H1 (cell line): Measurements from ENCODE around the gene PPARD. TPM values are rescaled to one million over a fixed set of nuclear protein-coding genes. Genes with fewer than 3 reads are reported as not detected.

Experiments
- CTCF ChIA-PET: fragments of 300-600 bp; sonication (Branson Sonifier 250); formaldehyde crosslinking; loops from one replicate; lab custom pipeline; 2021; ENCODE audit not compliant: partially characterized antibody; lab: Charles Lee
- POLR2A ChIA-PET: fragments of 300-600 bp; sonication (Branson Sonifier 250); formaldehyde crosslinking; loops from one replicate; lab custom pipeline; 2021; ENCODE audit warnings: inconsistent platforms; ENCODE audit not compliant: partially characterized antibody; lab: Charles Lee
- DNase-seq, 2 experiments: peaks; one replicate each; pipeline versions ENCODE4 v3.0.0 to v3.0.0-alpha.2; 2010 to 2022; ENCODE audit warnings: low spot score in 2 of 2, low read depth in 1 of 2, mixed read lengths in 1 of 2
- FAIRE-seq: peaks from 2 replicates; lab custom pipeline; 2011; peaks lifted over from hg19 to GRCh38; lab: Jason Lieb, UNC
- H2AFZ ChIP-seq: 2 replicates; pipeline ENCODE4 v1.8.1; 2012; ENCODE audit warnings: low read length, inconsistent platforms
- H2AK5ac ChIP-seq: 2 replicates; pipeline ENCODE4 v1.6.1; 2013; ENCODE audit warnings: low read depth, low read length
- H2BK120ac ChIP-seq: replicated peaks from 2 replicates; pipeline ENCODE3; 2013; ENCODE audit warnings: low read depth, low read length, inconsistent platforms
- H2BK12ac ChIP-seq: 2 replicates; pipeline ENCODE4 v1.6.1; 2013; ENCODE audit warnings: low read depth, low read length
- H2BK15ac ChIP-seq: 2 replicates; pipeline ENCODE4 v1.6.1; 2013; ENCODE audit warnings: low read length
- H2BK20ac ChIP-seq: 2 replicates; pipeline ENCODE4 v1.6.1; 2013; ENCODE audit warnings: low read length
- H2BK5ac ChIP-seq: 2 replicates; pipeline ENCODE4 v1.6.1; 2013; ENCODE audit warnings: low read depth, low read length
- H3K14ac ChIP-seq: 2 replicates; pipeline ENCODE4 v1.6.1; 2013; ENCODE audit warnings: inconsistent platforms; ENCODE audit not compliant: insufficient read length
- H3K18ac ChIP-seq: 2 replicates; pipeline ENCODE4 v1.6.1; 2013; ENCODE audit warnings: low read length; ENCODE audit errors: extremely low read depth
- H3K23ac ChIP-seq: 2 replicates; pipeline ENCODE4 v1.6.1; 2013; ENCODE audit warnings: inconsistent platforms; ENCODE audit not compliant: insufficient read length
- H3K23me2 ChIP-seq: 2 replicates; pipeline ENCODE4 v1.6.1; 2013; ENCODE audit warnings: low read depth, low read length
- H3K27ac ChIP-seq: 2 replicates; pipeline ENCODE4 v1.6.1; 2011; ENCODE audit warnings: low read depth, low read length, inconsistent platforms
- H3K27me3 ChIP-seq, 4 experiments: replicated peaks in 1 of 4; 1 replicate in 1 of 4; 2 replicates in 3 of 4; pipeline versions ENCODE4 v1.6.1 to v1.8.1; 2011 to 2013; ENCODE audit warnings: low read length in 3 of 4, mild to moderate bottlenecking in 3 of 4, inconsistent platforms in 2 of 4, mixed read lengths in 2 of 4, moderate library complexity in 1 of 4; ENCODE audit not compliant: control insufficient read depth in 3 of 4, insufficient read depth in 3 of 4; ENCODE audit errors: extremely low read depth in 1 of 4
- H3K36me3 ChIP-seq, 4 experiments: 2 replicates each; pipeline versions ENCODE4 v1.6.1 to v1.8.1; 2011 to 2013; ENCODE audit warnings: mild to moderate bottlenecking in 4 of 4, low read length in 3 of 4, moderate library complexity in 2 of 4, control low read depth in 1 of 4, inconsistent platforms in 1 of 4; ENCODE audit not compliant: insufficient read depth in 4 of 4, control insufficient read depth in 2 of 4
- H3K4ac ChIP-seq: replicated peaks from 2 replicates; pipeline ENCODE3; 2013; ENCODE audit warnings: low read length, low read depth, mixed read lengths, inconsistent platforms; ENCODE audit not compliant: insufficient read length
- H3K4me1 ChIP-seq, 4 experiments: replicated peaks in 1 of 4; 1 replicate in 1 of 4; 2 replicates in 3 of 4; pipeline versions ENCODE4 v1.6.1 to v1.8.1; 2011 to 2013; ENCODE audit warnings: low read length in 3 of 4, inconsistent platforms in 2 of 4, mixed read lengths in 1 of 4; ENCODE audit not compliant: insufficient read depth in 4 of 4, control insufficient read depth in 3 of 4
- H3K4me2 ChIP-seq, 2 experiments: 2 replicates each; pipeline versions ENCODE4 v1.6.1 to v1.8.1; 2011 to 2013; ENCODE audit warnings: low read depth in 2 of 2, low read length in 2 of 2, control low read depth in 1 of 2, inconsistent platforms in 1 of 2, mild to moderate bottlenecking in 1 of 2; ENCODE audit not compliant: insufficient read depth in 1 of 2
- H3K4me3 ChIP-seq, 4 experiments: fragments of 200-600, 300-600 bp in 1 of 4; sonication (generic), shearing (Covaris generic), sonication (Bioruptor Twin) in 1 of 4; 2 replicates each; pipeline versions ENCODE4 v1.5.1 to v1.8.1; 2011 to 2016; ENCODE audit warnings: low read length in 4 of 4, low read depth in 3 of 4, control low read depth in 2 of 4, inconsistent platforms in 2 of 4, mild to moderate bottlenecking in 2 of 4, mixed read lengths in 1 of 4, moderate library complexity in 1 of 4; ENCODE audit not compliant: insufficient read depth in 2 of 4; ENCODE audit errors: extremely low read depth in 1 of 4
- H3K56ac ChIP-seq: replicated peaks from 2 replicates; pipeline ENCODE3; 2013; ENCODE audit warnings: low read depth, mild to moderate bottlenecking, mixed read lengths, low read length, inconsistent platforms; ENCODE audit not compliant: insufficient read length
- H3K79me1 ChIP-seq: 2 replicates; pipeline ENCODE4 v1.6.1; 2013; ENCODE audit warnings: low read depth, low read length, control low read depth
- H3K79me2 ChIP-seq, 2 experiments: 2 replicates each; pipeline versions ENCODE4 v1.6.1 to v1.8.1; 2012 to 2013; ENCODE audit warnings: low read length in 2 of 2, mild to moderate bottlenecking in 2 of 2, inconsistent platforms in 1 of 2; ENCODE audit not compliant: insufficient read depth in 2 of 2, control insufficient read depth in 1 of 2
- H3K9ac ChIP-seq, 4 experiments: replicated peaks in 1 of 4; 1 replicate in 1 of 4; 2 replicates in 3 of 4; pipeline versions ENCODE4 v1.6.1 to v1.8.1; 2011 to 2013; ENCODE audit warnings: low read depth in 3 of 4, low read length in 3 of 4, control low read depth in 2 of 4, mild to moderate bottlenecking in 2 of 4, moderate library complexity in 2 of 4, inconsistent platforms in 1 of 4; ENCODE audit errors: extremely low read depth in 1 of 4
- H3K9me3 ChIP-seq, 2 experiments: 2 replicates each; pipeline versions ENCODE4 v1.6.1 to v1.8.1; 2012 to 2013; ENCODE audit warnings: mild to moderate bottlenecking in 2 of 2, moderate library complexity in 2 of 2, control low read depth in 1 of 2, inconsistent platforms in 1 of 2, low read depth in 1 of 2, low read length in 1 of 2, mixed read lengths in 1 of 2; ENCODE audit not compliant: insufficient read depth in 2 of 2
- H4K20me1 ChIP-seq, 2 experiments: replicated peaks in 1 of 2; 2 replicates each; pipeline versions ENCODE3 to v1.8.1; 2011 to 2013; ENCODE audit warnings: inconsistent platforms in 2 of 2, low read length in 2 of 2, mild to moderate bottlenecking in 1 of 2; ENCODE audit not compliant: insufficient read depth in 2 of 2, control insufficient read depth in 1 of 2
- H4K5ac ChIP-seq: 2 replicates; pipeline ENCODE4 v1.6.1; 2013; ENCODE audit warnings: low read length, low read depth, mixed read lengths, inconsistent platforms; ENCODE audit not compliant: insufficient read length
- H4K8ac ChIP-seq: 2 replicates; pipeline ENCODE4 v1.8.0; 2013; ENCODE audit warnings: mild to moderate bottlenecking, moderate library complexity, low read length, inconsistent platforms; ENCODE audit not compliant: insufficient read depth; ENCODE audit errors: extremely low read depth
- H4K91ac ChIP-seq: replicated peaks from 2 replicates; pipeline ENCODE3; 2013; ENCODE audit warnings: low read length, mixed read lengths, inconsistent platforms; ENCODE audit not compliant: insufficient read length
- WGBS, 2 experiments: shearing (Covaris generic) in 1 of 2; methylation state at CpG; one replicate each; pipeline versions ENCODE4 v1.1.6 to v1.1.7; 2013 to 2015; ENCODE audit warnings: low lambda C conversion rate in 2 of 2, mixed read lengths in 2 of 2, inconsistent platforms in 1 of 2, low coverage in 1 of 2, missing lambda C conversion rate in 1 of 2; ENCODE audit not compliant: insufficient replicate concordance in 2 of 2, insufficient coverage in 1 of 2, insufficient read length in 1 of 2; ENCODE audit errors: extremely low coverage in 1 of 2, missing lambda C conversion rate in 1 of 2; 5-methylcytosine and 5-hydroxymethylcytosine counted together
- polyA plus RNA-seq, 7 experiments: library from polyadenylated mRNA; depleted of rRNA in 3 of 7; stranded (reverse) in 5 of 7; unstranded in 2 of 7; fragments of >200 nt in 5 of 7; fragments of 200-250 nt in 2 of 7; gene quantifications; 1 replicate in 5 of 7; 2 replicates in 1 of 7; 4 replicates in 1 of 7; pipeline versions ENCODE4 v1.2.1 to v1.2.3, GENCODE V29; 2011 to 2013; ENCODE audit warnings: missing spikeins in 2 of 7, mixed read lengths in 2 of 7
- total RNA-seq: library from RNA; stranded (reverse); fragmentation: NEBNext Ultra II Directional; extraction: Animal tissue kit (Norgen Biotek cat#: 25700); gene quantifications from 2 replicates; pipeline ENCODE4 v1.2.1, GENCODE V29; 2021

PPARD gene
- total and polyA plus RNA-seq, 2 of the 8 experiments (the other 6 are each of a cell fraction or from before 2014, with no cell fraction given), result 14.6 to 14.9 TPM

- Histone ChIP-seq H3K79me1 (peaks cover 2% of the 10 kb centered on the region; the same call in 1 of the 2 replicates), H3K27me3 (no peaks in the 10 kb centered on the region), H2BK15ac (no peak overlapping the region), H3K9ac (no peak overlapping the region), H3K18ac (no peak overlapping the region), H3K9me3 (peaks cover 7 to 11% of the 10 kb centered on the region in 2 experiments), H4K91ac (no peak overlapping the region), H3K79me2 (no peaks in the 10 kb centered on the region), H4K5ac (no peak overlapping the region), H2BK5ac (no peak overlapping the region), H3K4me1 (no peaks in the 10 kb centered on the region), H4K8ac (peak overlapping the region; percentile 75; the same call in 1 of the 2 replicates), H3K27ac (no peak overlapping the region), H3K14ac (no peak overlapping the region), H2BK20ac (no peak overlapping the region), H4K20me1 (no peaks in the 10 kb centered on the region), H3K23me2 (no peaks in the 10 kb centered on the region), H2AK5ac (no peak overlapping the region), H3K4me3 (no peak overlapping the region), H3K36me3 (peaks cover 0 to 5% (median 0%) of the 10 kb centered on the region in 4 experiments; a peak in 1 of 8 replicates), H3K56ac (no peak overlapping the region), H2BK12ac (no peak overlapping the region), H2AFZ (no peak overlapping the region), H2BK120ac (no peak overlapping the region), H3K23ac (no peak overlapping the region), H3K4ac (no peak overlapping the region), H3K4me2 (no peak overlapping the region)
- DNase-seq (no peak), FAIRE-seq (no peak)
- 88% methylated on average over 10 of the region's 14 CpGs; no CpG with 5 or more reads in 1 of the 2 experiments for WGBS, 2 experiments
- CTCF ChIA-PET, result no interaction called here
- POLR2A ChIA-PET, result no interaction called here
Measured at GRCh38 chr6:35385457-35386202, 43.3 kb downstream of the PPARD start.
